HG02571 (cell line): ENCODE results near the gene MYO10.
"Not testable (repeated sequence)": the region's sequence is repeated elsewhere in the genome, so short reads cannot be mapped to it uniquely, and the experiment has no call there.

Source experiments
- ATAC-seq: cut with Tn5 transposase; IDR thresholded peaks from one replicate; pipeline ENCODE4 v1.9.1; 2021; ENCODE audit warnings: mild to moderate bottlenecking, moderate library complexity; ENCODE audit not compliant: unreplicated experiment

MYO10 gene

GRCh38 chr5:16889203-16889971 lies 46.7 kb downstream of the MYO10 start:
- no peak for ATAC-seq

DNA sequence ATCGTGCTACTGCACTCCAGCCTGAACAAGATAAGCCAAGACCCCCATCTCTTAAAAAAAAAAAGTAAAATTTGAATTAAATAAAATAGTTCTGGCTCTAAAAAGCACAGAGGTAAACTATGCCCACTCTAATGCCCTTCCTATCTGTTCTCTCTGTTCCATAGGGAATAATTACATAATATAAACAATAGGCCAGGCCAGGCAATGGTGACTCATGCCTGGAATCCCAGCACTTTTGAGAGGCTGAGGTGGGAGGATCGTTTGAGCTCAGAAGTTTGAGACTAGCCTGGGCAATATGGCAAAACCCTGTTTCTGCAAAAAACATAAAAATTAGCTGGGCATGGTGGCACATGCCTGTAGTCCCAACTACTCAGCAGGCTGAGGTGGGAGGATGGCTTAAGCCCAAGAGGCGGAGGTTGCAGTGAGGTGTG lies 47.4 kb downstream of the MYO10 start:
- no peak for ATAC-seq

DNA sequence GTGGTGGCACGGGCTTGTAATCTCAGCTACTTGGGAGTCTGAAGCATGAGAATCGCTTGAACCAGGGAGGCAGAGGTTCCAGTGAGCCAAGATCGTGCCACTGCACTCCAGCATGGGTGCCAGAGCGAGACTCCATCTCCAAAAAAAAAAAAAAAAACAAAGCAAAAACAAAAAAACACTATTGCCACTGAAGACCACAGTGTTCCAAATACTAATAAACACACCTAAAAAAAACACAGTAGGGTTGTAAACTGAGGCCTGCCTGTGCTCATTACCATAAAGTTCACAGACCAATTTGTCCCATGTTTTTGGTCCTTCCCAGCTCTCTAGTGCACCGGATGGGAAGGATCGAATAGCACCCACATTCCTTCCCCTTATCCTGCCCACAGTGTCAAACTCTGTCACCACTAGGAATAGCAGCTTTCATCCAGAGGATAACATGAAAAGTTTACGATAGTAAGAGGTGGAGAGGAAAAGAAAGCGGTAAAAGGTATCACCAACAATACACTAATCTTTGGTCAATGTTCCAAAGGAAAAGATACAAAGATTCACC lies 49.2 kb downstream of the MYO10 start:
- no peak for ATAC-seq

- no peak for ATAC-seq
Measured at GRCh38 chr5:16886366-16886736, 49.7 kb downstream of the MYO10 start.

- no peak for ATAC-seq
Measured at GRCh38 chr5:16885635-16886365, 50.3 kb downstream of the MYO10 start.

GRCh38 chr5:16884595-16884994 lies 51.5 kb downstream of the MYO10 start:
- no peak for ATAC-seq

GRCh38 chr5:16883806-16884205 lies 52.3 kb downstream of the MYO10 start:
- ATAC-seq: no peak

DNA sequence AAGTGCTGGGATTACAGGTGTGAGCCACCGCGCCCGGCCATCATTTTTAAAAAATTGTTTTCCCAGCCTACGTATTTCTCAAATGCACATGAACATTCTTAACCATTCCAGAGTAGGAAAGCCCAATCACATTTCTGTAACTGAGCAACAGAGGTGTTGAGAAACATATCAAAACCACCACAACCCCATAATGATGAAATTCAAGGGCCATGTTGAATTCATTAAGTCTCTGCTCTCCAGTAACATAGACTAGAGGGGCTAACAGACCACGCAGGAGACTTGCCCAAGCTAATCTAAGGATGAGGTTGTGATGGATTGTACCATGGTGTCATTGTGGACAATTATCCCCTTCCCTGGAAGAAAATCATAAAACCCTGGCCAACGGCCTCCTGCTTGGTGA lies 52.9 kb downstream of the MYO10 start:
- ATAC-seq: no peak

DNA sequence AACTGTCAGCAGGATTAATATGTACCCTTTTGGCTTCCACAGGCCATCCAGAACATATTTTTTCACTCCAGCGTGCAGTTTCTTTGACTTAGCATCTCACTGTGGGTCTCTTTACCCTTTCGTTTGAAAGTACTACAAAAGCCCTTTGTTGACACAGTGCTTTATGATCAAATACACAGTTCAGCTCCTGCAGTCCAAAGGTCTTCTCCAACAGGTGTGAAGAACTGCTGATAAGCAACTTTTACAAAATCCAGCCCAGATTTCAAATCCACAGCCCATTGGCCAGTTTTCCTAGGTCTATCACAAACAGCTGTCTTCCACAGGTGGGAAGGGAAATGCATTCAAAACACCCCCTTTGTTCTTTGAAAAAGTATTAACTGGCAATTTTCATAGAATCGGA lies 54.8 kb downstream of the MYO10 start:
- ATAC-seq: no peak

DNA sequence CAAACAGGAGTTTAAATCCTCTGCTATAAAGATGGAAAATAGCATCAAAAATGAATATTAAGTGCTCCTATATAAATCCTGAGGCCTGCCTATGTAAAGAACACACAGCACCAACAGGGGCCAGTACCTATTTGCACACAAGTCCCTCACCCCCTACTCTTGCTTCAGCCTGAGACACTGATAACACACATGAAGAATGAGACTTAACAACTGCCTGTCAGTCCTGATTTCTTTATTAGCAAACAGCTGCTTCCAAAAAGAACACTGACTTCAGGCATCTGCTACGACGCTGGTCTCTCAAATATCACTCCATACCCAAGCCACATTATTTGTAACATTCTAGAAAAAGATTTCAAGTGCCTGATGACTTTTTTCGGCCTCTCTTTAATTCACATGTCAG lies 55.5 kb downstream of the MYO10 start:
- no peak for ATAC-seq

DNA sequence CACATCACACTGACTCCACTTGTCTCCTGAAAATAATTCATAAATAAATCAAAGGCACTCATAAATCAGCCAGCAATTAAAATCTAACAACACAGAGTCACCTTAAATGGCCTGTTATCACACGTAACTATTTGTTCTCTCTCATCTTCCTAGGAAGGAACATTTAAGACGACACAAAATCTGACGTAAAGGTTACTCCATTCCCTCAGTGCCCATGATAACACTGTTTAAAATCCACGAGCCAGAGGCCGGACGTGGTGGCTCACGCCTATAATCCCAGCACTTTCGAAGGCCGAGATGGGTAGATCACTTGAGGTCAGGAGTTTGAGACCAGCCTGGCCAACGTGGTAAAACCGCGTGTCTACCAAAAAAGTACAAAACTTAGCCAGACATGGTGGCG lies 56.4 kb downstream of the MYO10 start:
- no peak for ATAC-seq

DNA sequence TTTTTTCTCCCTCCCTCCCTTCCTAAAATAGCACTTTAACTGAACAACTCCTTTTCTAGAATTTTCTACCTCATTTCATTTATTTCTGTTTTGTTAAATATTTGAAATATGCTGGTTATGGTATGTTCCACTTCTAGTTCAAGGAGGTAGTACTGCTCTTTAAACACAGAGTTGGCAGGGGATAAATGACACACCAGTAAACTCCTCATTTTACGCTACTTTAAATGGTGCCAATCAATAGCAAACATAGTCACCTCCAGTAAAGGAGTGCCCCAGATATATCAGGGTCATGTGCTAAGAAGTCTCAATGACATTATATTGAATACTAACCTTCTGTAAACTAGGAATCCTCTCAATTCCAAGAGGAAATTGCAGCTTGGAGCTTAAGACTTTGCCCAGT lies 56.9 kb downstream of the MYO10 start:
- ATAC-seq: no peak

- ATAC-seq: no peak
Measured at GRCh38 chr5:16877267-16877935, 58.7 kb downstream of the MYO10 start.

DNA sequence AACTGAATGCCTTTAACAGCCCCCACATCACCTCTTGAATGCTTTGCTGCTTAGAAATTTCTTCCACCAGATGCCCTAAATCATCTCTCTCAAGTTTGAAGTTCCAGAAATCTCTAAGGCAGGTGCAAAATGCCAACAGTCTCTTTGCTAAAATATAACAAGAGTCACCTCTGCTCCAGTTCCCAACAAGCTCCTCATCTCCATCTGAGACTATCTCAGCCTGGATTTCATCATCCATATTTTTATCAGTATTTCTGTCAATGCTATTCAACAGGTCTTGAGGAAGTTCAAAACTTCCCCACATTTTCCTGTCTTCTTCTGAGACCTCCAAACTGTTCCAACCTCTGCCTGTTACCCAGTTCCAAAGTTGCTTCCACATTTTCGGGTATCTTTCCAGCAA lies 61.7 kb downstream of the MYO10 start:
- ATAC-seq: not testable (repeated sequence)

- no peak for ATAC-seq
Measured at GRCh38 chr5:16871746-16872339, 64.2 kb downstream of the MYO10 start.

DNA sequence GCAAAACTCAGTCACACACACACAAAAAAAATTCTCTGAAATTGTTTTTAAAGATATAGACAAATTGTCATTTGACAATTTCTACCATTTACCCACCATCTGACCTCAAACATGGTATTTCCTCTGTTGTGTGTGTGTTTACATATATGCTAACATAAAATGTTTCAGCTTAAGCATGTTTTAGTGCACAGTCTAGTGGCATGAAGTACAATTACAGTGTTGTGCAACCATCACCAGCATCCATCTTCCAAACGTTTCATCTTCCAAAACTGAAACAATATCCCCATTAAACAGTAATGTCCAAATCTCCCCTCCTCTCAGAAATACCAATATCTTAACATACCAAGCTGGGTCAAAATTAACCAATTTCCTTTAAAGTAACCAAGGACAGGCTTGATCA lies 65.2 kb downstream of the MYO10 start:
- no peak for ATAC-seq

GRCh38 chr5:16869821-16870796 lies 66.0 kb downstream of the MYO10 start:
- ATAC-seq: no peak

GRCh38 chr5:16867577-16867953 lies 68.5 kb downstream of the MYO10 start:
- no peak for ATAC-seq

DNA sequence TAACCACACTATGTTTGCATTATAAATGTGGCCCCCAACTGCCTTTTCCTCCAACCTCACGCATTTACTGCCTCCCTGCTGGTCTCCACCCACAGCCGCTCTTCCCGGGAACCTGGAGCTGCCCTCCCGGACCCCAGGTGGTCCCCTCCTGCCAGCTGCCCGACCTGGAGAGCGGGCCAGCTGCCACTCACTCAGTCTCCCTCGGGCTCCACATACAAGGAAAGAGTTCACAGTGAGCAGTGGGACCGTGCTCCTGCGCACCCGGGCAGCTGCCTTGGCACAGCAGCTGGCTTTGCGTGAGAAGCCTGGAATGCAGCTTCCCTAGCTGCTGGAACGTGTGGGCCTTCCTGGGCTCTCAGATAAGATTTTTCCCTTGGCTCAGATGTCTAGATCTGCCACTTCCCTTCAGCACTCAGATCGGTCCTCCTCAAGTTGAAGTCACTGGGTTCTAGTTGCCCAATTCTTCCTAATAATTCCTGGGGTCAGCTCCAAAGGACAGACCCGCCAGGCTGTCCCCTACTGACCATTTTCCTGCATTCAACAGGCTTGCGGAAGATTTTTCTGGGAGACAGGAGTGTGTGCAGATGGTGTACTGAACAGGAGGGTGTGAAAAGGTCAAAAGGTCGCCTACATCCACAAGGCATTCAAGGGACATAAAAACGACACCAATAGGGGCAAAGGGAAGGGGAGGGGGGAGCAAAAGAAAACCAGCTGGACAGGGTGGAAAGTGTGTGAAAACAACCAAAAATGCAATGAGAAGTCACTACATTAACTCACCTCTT lies 69.1 kb downstream of the MYO10 start:
- ATAC-seq: no peak
